Sigmoid colon (tissue), 4 donors: ENCODE data around the gene KRTAP19-2.

ENCODE experiments used
- CTCF ChIP-seq, 4 experiments: fragments of 450-650 bp in 3 of 4; fragments of 200-600 bp in 1 of 4; IDR thresholded peaks; one replicate each; pipeline ENCODE4 v1.5.1; 2016 to 2019; ENCODE audit warnings: antibody characterized with exemption in 4 of 4, mild to moderate bottlenecking in 3 of 4, moderate library complexity in 2 of 4
- POLR2AphosphoS5 ChIP-seq, 4 donors: sonication (generic); formaldehyde crosslinking; IDR thresholded peaks; one replicate each; pipeline ENCODE4 v1.6.1; 2017; ENCODE audit warnings: antibody characterized with exemption in 4 of 4

- TF ChIP-seq CTCF (IDR thresholded peaks at IDR 0.05) (no peak), POLR2AphosphoS5 (IDR thresholded peaks at IDR 0.05) (no peak)
Observed at GRCh38 chr21:30502041-30502440, 14.8 kb upstream of the KRTAP19-2 start, which contains the start of gene KRTAP19-5.
